HepG2 (cell line): ENCODE measurements around the gene CLIP2. TPM values are rescaled to one million over a fixed set of nuclear protein-coding genes. Genes with fewer than 3 reads are reported as not detected.
A peak's percentile ranks its signal among the peaks of the same experiment; 100 is the strongest.

Experiments
- ATF7-NPFF ChIP-seq: sonication (generic); formaldehyde crosslinking; IDR thresholded peaks from 2 replicates; pipeline ENCODE4 v1.8.1; 2023; ENCODE audit warnings: mild to moderate bottlenecking, low read depth, missing genetic modification reagents, moderate library complexity
- EEA1 ChIP-seq: sonication (generic); formaldehyde crosslinking; IDR thresholded peaks from 2 replicates; pipeline ENCODE4 v1.5.1; 2020; ENCODE audit warnings: mild to moderate bottlenecking, missing genetic modification reagents, borderline replicate concordance
- HOMEZ ChIP-seq: IDR thresholded peaks from 2 replicates; pipeline ENCODE4 v1.6.1; 2016; ENCODE audit warnings: low read depth
- KAT2B ChIP-seq: fragments of 150-350 bp; IDR thresholded peaks from 2 replicates; pipeline ENCODE4 v1.6.1; 2014; ENCODE audit warnings: low read depth, low read length, borderline replicate concordance
- MAFG ChIP-seq: sonication (generic); formaldehyde crosslinking; IDR thresholded peaks from 2 replicates; pipeline ENCODE4 v1.5.1; 2020; ENCODE audit warnings: mild to moderate bottlenecking, missing genetic modification reagents
- MEF2D ChIP-seq: sonication (generic); formaldehyde crosslinking; IDR thresholded peaks from 2 replicates; pipeline ENCODE4 v1.5.1; 2020; ENCODE audit warnings: mild to moderate bottlenecking, missing genetic modification reagents
- MEIS1 ChIP-seq: sonication (generic); formaldehyde crosslinking; IDR thresholded peaks from 2 replicates; pipeline ENCODE4 v1.9.0; 2021; ENCODE audit warnings: mild to moderate bottlenecking, missing genetic modification reagents, moderate library complexity, borderline replicate concordance
- PBX2 ChIP-seq: IDR thresholded peaks from 2 replicates; pipeline ENCODE4 v1.6.1; 2016; ENCODE audit warnings: control low read depth
- PBX3 ChIP-seq: sonication (generic); formaldehyde crosslinking; IDR thresholded peaks from 2 replicates; pipeline ENCODE4 v1.8.1; 2023; ENCODE audit warnings: missing genetic modification reagents, inconsistent platforms, borderline replicate concordance
- TBL1XR1 ChIP-seq: fragments of 150-350 bp; IDR thresholded peaks from 2 replicates; pipeline ENCODE4 v1.6.1; 2014; ENCODE audit warnings: borderline replicate concordance, low read length; ENCODE audit not compliant: partially characterized antibody
- ZKSCAN8 ChIP-seq: IDR thresholded peaks from 2 replicates; pipeline ENCODE4 v1.6.1; 2016; ENCODE audit warnings: borderline replicate concordance, missing genetic modification reagents, missing compliant biosample characterization
- ZNF224 ChIP-seq: sonication (generic); formaldehyde crosslinking; IDR thresholded peaks from 2 replicates; pipeline ENCODE4 v1.5.0; 2020; ENCODE audit warnings: mild to moderate bottlenecking, missing genetic modification reagents
- ZNF790 ChIP-seq: sonication (generic); formaldehyde crosslinking; IDR thresholded peaks from 2 replicates; pipeline ENCODE4 v1.8.0; 2022; ENCODE audit warnings: missing genetic modification reagents, mild to moderate bottlenecking, borderline replicate concordance
- polyA plus RNA-seq, 8 experiments: library from polyadenylated mRNA; depleted of rRNA in 3 of 8; stranded (reverse) in 7 of 8; unstranded in 1 of 8; fragments of >200 nt; fragmentation: Illumina TruSeq in 4 of 8; extraction: Trizol in 4 of 8; gene quantifications; 2 replicates each; pipeline versions ENCODE4 v1.2.1 to v1.2.3, GENCODE V29; 2011 to 2016; ENCODE audit warnings: low read depth in 4 of 8, missing spikeins in 1 of 8, mixed read lengths in 1 of 8; ENCODE audit not compliant: insufficient read depth in 1 of 8
- total RNA-seq, 5 experiments: library from RNA; depleted of rRNA; stranded (reverse); fragments of >200 nt; fragmentation: Illumina TruSeq; extraction: Trizol; gene quantifications; 2 replicates each; pipeline ENCODE4 v1.2.3, GENCODE V29; 2016; ENCODE audit warnings: low read depth in 1 of 5
- TF ChIP-seq, protein P1 (sequence below): IDR thresholded peaks from 2 replicates; pipeline ENCODE4 v1.4.0; 2020; ENCODE audit warnings: mild to moderate bottlenecking, missing genetic modification reagents
- TF ChIP-seq, protein P2 (sequence below): sonication (generic); formaldehyde crosslinking; conservative IDR thresholded peaks from 2 replicates; pipeline ENCODE4 v1.8.0; 2022; ENCODE audit warnings: low read depth, missing genetic modification reagents
- TF ChIP-seq, protein P3 (sequence below): sonication (generic); formaldehyde crosslinking; conservative IDR thresholded peaks from 2 replicates; pipeline ENCODE4 v1.8.1; 2023; ENCODE audit warnings: missing genetic modification reagents

Gene CLIP2
- total and polyA plus RNA-seq, 2 of the 13 experiments (the other 11 are each of a cell fraction or from before 2014, with no cell fraction given), result 6.5 to 17.4 TPM

- TF ChIP-seq HOMEZ (CRISPR knock-in tag) (no peak), PBX3 (CRISPR knock-in tag) (no peak), ATF7-NPFF (0 out of 2 replicates have a peak, but pooled peaks have one; percentile 49), MEIS1 (CRISPR knock-in tag) (peak; percentile 33; the same call in 1 of the 2 replicates), ZKSCAN8 (CRISPR knock-in tag) (peak; percentile 100), MAFG (CRISPR knock-in tag) (no peak), KAT2B (no peak), TBL1XR1 (peak; percentile 9), ZNF224 (no peak), ZNF790 (CRISPR knock-in tag) (no peak), MEF2D (peak; percentile 46; the same call in 1 of the 2 replicates), PBX2 (CRISPR knock-in tag) (no peak), EEA1 (no peak)
- TF ChIP-seq, protein P1, sequence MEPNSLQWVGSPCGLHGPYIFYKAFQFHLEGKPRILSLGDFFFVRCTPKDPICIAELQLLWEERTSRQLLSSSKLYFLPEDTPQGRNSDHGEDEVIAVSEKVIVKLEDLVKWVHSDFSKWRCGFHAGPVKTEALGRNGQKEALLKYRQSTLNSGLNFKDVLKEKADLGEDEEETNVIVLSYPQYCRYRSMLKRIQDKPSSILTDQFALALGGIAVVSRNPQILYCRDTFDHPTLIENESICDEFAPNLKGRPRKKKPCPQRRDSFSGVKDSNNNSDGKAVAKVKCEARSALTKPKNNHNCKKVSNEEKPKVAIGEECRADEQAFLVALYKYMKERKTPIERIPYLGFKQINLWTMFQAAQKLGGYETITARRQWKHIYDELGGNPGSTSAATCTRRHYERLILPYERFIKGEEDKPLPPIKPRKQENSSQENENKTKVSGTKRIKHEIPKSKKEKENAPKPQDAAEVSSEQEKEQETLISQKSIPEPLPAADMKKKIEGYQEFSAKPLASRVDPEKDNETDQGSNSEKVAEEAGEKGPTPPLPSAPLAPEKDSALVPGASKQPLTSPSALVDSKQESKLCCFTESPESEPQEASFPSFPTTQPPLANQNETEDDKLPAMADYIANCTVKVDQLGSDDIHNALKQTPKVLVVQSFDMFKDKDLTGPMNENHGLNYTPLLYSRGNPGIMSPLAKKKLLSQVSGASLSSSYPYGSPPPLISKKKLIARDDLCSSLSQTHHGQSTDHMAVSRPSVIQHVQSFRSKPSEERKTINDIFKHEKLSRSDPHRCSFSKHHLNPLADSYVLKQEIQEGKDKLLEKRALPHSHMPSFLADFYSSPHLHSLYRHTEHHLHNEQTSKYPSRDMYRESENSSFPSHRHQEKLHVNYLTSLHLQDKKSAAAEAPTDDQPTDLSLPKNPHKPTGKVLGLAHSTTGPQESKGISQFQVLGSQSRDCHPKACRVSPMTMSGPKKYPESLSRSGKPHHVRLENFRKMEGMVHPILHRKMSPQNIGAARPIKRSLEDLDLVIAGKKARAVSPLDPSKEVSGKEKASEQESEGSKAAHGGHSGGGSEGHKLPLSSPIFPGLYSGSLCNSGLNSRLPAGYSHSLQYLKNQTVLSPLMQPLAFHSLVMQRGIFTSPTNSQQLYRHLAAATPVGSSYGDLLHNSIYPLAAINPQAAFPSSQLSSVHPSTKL (CRISPR knock-in tag), result peak; percentile 83
- TF ChIP-seq, protein P2, sequence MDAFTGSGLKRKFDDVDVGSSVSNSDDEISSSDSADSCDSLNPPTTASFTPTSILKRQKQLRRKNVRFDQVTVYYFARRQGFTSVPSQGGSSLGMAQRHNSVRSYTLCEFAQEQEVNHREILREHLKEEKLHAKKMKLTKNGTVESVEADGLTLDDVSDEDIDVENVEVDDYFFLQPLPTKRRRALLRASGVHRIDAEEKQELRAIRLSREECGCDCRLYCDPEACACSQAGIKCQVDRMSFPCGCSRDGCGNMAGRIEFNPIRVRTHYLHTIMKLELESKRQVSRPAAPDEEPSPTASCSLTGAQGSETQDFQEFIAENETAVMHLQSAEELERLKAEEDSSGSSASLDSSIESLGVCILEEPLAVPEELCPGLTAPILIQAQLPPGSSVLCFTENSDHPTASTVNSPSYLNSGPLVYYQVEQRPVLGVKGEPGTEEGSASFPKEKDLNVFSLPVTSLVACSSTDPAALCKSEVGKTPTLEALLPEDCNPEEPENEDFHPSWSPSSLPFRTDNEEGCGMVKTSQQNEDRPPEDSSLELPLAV (CRISPR knock-in tag), result no peak
- TF ChIP-seq, protein P3, sequence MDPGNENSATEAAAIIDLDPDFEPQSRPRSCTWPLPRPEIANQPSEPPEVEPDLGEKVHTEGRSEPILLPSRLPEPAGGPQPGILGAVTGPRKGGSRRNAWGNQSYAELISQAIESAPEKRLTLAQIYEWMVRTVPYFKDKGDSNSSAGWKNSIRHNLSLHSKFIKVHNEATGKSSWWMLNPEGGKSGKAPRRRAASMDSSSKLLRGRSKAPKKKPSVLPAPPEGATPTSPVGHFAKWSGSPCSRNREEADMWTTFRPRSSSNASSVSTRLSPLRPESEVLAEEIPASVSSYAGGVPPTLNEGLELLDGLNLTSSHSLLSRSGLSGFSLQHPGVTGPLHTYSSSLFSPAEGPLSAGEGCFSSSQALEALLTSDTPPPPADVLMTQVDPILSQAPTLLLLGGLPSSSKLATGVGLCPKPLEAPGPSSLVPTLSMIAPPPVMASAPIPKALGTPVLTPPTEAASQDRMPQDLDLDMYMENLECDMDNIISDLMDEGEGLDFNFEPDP (CRISPR knock-in tag), result no peak
These were observed 3.8 kb downstream of the CLIP2 start (continued) for GRCh38 chr7:74292757-74293576.
